ENCODE results near the gene POLG.

Gene POLG

DNA sequence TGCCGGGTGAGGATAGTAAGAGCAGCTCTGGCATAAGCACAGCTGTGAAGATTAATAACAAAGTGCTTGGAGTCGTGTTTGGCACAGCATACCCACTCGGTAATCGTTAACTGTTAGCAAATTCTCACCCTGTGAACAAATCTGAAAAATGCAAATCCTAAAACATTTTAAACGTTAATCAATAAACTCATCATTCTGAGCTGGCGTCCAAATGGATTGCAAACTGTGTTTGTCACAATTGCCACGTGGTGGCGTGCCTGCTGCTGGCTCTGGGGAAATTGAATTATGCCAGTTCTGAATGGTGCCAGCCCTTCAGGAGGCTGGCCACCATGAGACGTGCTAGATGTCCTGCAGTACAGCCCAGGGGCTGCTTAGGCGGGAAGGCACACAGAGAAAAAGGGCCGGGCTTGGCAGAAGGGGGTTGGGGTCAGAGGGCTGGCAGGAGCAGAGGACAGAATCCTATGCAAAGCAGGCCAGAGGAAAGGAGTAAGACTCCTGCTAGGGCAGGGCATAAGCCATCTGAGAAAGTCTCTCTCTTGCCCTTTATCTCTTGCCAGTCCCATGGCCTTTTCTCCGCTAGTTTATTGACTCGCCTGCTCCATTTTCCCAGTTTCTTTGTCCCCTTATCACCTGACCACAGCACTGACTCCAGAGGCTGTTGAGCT, 22.1 kb upstream of the POLG start:
- no peak for DNase-seq

DNA sequence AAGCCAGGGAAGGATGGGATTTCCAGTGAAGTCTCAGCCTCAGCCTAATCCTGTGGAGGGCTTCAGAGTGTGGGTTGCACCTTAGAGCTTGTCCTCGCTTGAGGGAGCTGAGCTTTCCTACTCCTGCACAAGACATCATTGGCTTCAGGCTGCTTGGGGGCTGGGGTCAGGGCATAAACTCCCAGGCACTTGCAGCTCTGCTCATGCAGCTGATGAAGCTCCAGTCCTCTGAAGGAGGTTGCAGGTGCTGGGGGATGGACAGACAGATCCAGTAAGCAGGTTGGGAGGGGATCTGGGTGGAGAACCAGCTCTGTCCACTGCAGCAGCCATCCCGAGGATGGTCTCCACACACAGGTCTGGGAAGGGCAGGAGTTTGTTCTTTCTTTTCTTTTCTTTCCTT, 19.4 kb upstream of the POLG start:
- no peak for DNase-seq

DNA sequence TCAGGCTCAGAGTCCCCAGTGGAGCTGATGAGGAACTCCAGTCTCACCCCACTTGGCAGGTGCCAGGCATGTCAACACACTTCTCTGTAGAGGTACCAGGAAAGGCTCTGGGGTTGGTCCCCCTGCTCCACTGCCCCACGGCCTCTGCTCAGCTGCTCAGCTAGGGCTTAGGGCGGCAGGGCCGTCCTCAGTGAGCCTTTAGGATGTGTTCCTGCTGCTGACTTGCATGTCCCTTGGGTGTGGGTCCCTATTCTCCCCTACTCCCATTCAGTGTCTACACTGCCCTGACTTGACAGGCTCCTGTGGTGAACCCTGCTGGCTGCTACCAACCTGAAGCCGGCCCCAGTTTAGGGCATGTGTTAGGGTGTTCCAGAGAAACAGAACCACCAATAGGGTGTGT, 17.9 kb upstream of the POLG start:
- DNase-seq: no peak

DNA sequence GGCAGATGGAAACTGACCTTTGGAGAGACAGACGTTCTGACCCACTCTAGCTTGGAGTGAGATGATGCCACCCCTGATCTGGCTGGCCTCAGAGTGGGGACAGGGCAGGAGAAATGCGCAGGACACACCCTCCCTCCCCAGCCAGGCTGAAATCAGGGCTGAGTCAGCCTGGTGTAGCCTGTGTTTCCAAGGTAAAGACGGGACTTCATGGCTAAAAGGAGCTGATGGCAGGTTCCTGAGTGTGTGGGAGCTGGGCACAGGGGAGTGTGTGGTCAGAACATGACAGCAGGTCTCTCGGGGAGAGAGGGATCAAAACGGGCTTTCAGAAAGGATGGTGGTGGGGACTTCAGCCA, 14.6 kb upstream of the POLG start:
- DNase-seq: no peak

DNA sequence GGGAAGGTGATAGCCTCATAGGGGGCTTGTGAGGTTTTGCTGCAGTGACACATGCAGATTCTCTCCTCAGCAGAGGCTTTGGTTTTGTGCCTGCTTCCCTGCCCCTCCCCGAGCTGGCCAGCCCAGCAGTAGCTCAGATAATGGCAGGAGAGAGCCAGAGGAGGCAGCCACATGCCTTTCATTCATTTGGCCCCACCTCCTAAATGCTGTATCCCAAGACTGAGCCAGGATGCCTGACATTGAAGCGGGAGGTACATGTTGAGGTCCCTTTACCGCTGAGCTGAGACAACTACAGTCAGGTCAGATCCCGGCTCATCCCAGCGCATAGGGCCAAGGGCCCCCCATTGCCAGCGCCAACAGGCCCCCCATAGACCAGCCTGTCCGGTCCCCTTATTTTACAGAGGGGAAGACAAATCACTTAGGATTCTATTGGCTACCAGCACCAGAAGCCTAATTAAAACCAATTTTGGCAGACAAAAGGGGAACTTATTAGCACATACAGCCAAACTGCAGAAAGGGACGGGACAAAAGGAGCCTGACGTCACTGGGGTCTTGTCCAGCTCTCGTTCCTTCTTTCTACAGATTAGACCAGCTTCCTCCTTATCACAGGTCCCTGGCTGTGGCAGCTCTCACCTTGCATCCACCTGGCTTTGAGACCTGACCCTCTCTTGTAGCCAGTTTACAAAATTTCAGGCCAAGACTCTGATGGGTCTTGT, 12.1 kb upstream of the POLG start:
- DNase-seq: no peak

DNA sequence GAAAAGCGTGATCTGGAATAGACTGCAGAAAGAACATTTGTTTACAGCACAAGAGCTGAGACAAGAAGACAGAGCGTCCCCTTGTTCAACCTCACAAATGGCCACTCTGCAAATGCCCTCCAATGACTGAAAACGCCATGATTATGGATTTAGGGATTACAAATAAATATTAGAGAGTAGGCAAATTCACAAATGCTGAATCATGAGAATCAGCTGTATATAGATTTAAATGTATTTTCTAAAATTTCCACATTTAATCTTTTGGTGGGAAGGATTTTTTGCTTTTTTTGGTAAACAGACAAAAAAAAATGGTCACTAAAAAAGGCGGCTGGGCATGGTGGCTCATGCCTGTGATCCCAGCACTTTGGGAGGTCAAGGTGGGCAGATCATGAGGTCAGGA, 10.6 kb upstream of the POLG start:
- DNase-seq: no peak

DNA sequence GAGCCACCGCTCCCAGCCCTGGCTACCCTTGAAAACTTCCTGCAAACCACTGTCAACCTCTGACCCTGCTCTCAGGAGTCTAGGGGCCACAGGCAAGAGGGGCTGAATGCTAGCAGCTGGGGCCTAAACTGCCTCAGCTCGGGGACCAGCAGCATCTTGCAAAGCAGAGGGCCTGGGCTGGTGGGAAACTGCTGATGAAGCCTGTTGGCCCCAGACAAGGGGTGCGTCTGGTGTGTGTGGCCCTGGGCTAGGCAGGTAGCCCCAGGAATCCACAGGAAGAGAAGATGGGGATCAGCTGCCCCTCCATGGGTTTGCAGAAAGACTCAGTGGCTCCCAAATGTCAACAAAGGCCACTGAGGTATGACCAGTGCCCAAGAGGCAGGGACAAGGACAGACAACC, 8.2 kb upstream of the POLG start:
- no peak for DNase-seq

DNA sequence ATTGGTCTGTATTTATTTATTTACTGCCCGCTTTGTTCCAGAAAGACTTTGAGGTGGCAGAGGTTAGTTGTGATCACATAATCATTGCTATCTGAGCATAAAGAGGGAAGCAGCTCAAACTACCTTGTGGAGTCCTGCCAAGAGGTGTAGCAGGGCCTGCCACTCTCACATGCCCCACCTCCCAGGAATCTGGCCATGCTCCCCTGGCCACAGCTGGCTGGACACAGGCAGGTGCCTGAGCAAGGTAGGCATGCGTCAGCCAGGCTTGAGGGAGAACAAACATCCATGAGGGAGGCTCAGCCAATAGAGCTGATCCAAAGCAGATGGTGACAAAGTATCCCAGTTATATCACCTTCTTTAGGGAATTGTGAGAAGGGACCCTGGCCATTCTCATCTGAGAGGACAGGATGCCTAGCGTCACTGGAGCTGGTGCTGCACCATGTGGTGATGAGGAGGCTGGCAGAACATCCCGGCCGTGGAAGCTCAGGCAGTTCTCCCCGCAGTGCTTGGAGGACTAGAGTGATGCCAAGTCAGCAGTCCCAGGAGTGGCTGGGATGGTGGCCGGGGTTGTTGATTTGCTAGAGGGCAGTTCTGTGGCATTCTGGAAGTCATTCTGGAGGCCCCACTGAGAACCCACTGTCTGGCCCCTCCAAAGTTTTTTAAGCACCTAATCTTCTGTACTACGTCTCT, 6.8 kb upstream of the POLG start:
- no peak for DNase-seq

DNA sequence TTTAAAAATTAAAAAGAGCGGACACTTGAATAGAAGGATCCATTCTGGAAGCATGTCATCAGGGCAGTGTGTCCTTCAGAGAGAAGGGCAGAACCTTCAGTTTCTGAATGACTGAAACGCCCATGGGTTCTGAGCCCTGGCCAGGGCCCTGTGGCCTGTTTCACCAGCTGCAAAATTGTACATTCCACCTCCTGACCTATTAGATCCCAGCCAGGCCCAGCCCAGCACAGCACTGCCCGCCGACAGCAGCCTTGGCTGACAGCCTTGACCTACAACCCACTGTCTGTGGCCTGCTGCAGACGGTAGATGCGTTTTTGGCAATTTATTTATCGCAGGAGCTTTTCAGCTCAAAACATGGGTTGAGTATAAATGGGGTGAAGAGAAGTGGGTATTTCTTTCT, 5.9 kb upstream of the POLG start:
- DNase-seq: no peak

DNA sequence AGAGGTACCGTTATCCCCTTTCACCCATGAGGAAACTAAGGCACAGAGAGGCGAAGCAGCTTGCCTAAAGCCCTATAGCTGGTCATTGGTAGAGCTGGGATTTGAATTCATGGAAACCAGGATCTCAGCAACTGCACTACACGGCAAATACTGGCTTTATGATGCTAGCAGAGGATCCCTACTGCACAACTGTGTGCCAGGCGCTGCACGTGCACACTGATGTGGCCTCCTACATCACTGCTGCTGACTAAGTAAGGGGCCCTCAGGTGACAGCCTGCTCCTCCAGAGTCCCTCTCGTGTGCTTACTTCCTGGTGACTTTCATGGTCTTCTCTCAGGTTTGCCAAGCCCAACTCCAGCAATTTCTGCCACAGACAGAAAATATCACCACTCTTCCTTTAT, 3.4 kb upstream of the POLG start:
- DNase-seq: no peak

DNA sequence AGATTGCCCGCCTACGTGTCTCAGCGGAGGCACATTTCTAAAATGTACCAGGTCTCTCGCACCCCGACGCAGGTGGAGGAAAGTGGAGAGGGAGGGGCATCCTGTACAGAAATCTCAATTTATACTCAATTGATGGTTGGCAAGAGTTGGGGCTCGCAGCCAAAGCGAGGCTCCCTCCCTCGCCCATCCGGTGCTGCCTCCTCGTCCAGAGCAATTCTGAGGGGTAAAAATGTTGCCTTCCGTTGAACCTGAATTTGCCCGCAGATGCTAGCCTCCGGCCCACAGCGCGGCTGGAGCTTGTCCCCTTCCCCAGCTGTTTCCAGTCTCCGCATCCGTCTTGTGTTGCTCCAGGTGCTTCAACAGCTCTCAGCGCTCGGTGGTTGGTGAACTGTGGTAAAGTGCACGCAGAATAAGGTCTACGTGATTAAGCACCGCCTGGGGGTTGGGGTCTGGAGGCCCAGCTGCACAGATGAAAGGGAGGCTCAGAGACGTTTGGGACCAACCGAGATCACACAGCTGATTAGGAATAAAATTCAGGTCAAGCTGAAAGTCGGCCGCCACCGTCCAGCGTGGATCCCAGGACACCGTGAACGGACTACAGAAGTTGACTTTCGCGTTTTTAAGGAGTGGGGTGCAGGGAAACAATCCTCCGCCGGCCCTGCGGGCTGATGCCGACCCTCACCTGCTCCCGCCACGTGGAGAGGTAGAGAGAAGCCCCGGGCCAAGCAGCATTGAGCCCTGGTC, 846 bp upstream of the POLG start:
- DNase-seq: no peak

DNA sequence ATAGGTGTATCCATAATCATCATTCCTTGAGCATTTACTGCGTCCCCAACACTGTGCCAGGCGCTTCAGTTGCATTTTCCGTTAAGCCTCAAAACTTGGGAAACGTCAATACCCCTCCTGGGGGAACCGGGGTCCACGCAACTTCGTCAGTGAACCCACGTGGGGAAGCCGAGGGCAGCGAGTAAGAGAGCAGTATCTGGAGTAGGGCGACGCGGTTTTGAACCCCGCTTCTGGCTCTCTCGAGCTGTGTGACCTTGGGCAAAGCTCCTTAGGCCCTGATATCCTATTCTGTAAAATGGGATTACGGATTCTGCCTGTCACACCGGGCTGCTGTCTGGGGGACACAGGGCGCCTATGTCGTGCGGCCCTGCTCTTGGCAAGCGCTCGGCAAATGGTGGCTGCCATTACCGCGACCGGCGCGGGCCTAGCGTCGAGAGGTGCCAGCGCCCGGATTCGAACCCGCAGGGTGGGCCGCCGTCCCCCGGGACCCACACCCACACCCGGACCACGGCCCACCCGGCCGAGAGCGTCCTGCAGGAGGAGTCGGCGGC, 590 bp downstream of the POLG start:
- no peak for DNase-seq

DNA sequence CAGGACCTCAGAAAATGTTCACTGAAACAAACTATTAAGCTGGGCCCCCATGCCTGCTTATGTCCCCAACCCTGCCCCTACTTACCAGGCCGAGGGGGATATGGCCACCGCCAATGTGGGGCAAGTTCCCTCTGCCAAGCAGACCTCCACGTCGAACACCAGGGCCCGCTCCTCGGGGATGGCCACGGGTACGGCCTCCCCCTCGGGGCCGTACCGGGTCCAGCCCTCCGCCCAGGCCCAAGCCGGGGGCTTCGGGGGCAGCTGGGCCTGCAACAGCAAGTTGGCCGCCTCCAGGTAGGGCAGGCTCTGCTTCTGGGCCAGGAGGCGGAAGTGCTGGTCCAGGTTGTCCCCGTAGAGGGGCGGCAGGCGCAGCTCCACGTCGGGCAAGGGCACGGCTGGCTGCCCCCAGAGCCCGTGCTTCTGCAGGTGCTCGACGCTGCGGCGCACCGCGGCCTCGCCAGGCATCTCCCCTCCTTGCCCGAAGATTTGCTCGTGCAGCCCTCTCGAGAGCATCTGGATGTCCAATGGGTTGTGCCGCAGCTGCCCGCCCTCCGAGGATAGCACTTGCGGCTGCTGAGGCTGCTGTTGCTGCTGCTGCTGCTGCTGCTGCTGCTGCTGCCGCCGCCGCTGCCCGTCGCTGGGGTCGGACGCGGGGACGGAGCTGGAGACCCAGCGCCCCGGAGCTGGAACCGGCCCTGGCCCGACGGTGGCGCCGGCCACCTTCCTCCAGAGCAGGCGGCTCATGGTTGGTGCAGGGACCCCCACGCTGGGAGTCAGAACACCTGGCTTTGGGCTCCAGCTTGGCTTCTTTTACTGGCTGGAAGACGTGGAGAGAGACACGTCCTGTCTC, 1.4 kb downstream of the POLG start:
- DNase-seq: no peak

DNA sequence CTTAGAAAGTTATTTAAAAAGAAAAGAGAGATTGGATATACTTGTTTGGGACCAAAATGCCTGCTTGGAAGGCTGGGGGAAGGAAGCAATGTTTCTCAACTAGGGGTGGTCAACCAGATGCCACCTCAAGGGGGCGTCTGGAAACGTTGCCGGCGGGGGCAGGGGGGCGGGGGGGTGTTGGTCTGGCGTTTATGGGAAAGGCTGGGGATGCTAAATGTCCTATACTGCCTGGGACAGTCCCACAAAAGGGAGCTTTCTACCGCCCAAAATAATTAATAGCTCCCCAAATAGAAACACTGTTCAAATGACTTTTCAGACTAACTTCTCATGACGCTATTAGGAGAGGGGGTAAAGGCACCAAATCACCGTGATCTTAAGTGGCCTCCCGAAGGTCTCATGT, 2.2 kb downstream of the POLG start:
- no peak for DNase-seq

DNA sequence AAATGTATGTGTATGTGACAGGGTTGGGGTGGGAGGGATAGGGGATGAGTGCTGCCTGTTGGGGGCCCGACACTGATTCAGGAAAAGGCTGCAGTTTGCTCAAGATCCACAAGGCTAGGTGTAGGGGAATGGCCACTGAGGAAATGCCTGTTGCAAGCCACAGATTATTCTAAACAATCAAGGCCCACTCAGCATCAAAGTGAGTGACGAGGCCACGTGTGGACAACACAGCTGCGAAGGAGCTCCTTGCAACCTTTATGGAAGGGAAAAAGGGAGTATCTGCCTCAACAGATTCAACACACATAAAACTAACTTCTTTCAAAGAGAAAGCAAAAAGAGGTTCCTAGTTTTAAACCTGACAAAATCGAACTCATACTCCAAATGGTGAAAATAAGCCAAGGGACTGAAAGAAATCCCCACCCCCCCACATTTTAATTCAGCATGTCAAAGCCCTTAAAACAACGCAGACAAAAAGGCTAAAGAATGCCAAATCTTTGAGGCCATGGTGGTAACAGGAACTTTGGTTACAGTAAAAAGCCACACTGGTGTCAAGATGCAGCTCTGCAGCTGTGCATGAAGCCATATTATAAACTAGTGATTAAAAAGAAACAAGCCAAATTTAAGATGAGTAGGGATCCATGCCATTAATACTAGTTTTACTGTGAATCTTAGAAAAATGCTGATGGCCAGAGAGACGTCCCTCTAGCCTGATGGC, 3.6 kb downstream of the POLG start:
- DNase-seq: no peak

DNA sequence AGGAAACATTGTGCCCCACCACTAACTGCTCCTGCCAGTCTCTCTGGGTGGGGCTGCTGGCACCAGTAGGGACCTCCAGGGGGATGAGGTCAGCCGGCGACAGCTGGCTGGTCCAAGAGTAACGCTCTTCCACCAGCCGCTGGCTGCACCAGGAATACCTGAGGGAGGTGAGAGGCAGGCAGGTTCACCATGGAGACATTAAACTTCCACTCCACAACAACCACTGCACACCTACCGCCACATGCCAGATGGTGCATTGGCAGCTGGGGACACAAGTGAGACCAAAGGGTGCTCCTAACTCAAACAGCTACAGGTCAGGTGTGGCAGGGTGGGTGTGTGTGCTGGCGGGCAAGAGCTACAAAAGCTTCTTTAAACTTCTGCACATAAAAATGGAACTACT, 4.5 kb downstream of the POLG start:
- DNase-seq: no peak

DNA sequence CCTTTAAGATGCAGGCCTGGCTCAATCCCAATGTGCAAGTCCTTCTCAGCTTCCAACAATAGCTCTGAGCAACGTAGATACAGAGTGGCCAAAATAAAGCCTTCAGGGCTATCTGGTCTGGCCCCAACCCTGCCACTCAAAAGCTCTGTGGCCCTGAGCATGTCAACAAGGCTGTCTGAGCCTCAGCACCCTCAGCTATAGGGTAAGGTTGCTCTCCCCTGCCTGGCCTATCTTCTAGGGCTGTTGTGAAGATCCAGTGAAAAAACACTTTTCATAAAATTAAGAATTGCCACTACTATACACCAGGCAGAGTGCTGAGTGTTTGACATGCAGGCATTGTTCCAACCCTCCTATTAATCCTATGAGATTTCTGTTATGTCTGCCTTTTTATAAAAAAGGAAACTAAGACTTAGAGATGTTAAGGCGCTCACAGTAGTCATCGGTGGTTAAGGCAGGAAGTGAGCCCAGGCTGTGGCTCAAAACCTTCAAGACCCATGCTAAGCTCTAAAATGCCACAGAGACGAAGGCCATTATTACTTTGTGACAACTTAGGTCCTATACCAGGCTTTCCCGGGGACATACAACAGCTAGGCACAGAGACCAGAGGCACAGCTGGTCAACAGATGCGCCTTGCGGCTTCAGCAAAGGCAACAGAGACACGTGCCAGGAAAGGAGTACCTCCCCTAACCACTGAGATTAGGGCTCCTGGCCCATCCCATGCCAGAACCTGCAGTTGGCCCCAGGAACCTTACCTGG, 5.1 kb downstream of the POLG start:
- no peak for DNase-seq

DNA sequence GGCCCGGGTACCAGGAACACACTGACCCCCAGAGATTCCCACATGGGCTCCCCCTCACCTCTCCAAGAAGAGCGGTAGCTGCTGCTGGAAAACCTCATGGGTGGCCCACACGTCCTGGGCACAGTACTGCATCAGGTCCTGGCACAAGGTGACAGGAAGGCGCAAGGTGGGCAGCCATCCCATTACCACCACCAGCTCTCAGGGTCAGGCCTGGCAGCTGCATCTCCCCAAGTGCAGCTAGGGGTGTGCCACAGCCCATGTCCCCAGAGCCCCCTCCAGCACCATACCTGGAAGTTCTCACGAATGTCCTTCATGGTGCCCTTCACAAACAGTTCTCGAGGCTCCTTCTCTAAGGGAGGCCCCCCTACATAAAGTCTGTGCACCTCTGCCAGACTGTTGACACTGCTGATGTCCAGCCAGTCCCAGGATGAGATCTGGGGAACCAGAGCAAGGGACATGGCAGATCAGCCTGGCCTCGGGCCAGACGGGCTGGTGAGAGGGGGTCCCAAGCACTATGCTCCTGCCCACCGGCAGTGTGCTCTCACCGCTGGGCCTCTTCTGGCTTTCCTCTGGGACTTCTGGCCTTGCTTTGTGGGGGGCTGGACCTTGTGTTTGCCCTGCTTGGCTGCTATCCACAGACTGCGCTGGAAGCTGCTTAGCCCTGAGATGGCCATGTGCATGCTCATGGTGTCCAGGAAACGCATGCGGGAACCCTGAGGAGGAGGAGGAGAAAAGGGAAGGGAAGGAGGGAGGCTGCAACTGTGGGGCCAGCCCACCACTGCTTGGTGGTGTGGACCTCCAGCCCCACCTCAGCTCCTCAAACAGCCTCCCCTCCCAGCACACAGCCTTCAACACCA, 6.0 kb downstream of the POLG start:
- no peak for DNase-seq

DNA sequence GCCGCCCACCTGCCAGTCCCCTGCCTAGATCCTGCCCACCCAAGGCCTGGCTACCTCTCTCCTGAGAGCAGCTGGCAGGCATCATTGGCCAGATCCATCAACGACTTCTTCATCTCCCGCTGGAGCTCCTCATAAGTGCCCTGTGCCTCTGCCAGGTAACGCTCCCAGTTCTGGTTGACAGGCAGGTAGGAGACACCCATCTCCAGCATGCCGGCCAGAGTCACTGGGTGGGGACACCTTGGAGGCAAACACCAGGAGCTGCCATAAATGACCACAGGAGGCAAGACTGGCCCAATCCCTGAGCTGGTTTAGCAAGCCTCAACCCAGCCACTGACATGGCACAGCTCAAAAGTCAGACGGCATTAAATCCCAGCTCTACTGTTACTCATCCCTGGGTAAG, 7.5 kb downstream of the POLG start:
- DNase-seq: no peak

DNA sequence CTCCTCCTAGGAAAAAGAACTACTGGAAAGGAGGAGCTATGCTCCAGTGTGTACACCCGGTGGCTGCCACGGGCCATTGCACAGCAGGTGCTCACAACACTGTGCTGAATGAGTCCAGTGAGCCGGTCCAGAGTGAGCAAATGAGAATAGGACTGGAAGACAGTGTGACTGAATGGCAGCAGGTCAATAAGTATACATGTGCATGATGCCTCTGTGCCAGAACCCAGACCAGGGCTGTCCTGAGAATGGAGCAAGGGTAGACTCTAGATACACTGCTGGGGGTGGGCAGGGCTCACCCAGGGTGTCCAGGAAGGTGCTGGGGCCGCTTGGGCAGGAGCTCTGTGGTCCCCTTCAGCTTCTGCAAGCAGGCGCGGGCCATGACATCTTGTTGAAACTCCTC, 8.3 kb downstream of the POLG start:
- no peak for DNase-seq
